Tibial nerve (tissue), 4 donors: Measurements from ENCODE around the gene ANKRD11. TPM values are rescaled to one million over a fixed set of nuclear protein-coding genes. Genes with fewer than 3 reads are reported as not detected.

Source experiments
- DNase-seq, 2 donors: peaks; one replicate each; pipeline ENCODE4 v3.0.0-alpha.2; 2019; ENCODE audit warnings: low spot score in 2 of 2
- H3K27ac ChIP-seq, 4 donors: fragments of 200-600 bp; sonication (generic) in 3 of 4; one replicate each; pipeline ENCODE4 v1.5.1; 2017 to 2019; ENCODE audit warnings: mild to moderate bottlenecking in 1 of 4
- H3K27me3 ChIP-seq, 2 donors: fragments of 200-600 bp; sonication (generic) in 1 of 2; one replicate each; pipeline versions ENCODE4 v1.5.1 to v1.6.0; 2017 to 2019
- H3K36me3 ChIP-seq, 3 donors: fragments of 200-600 bp; sonication (generic); one replicate each; pipeline ENCODE4 v1.5.1; 2018 to 2019
- H3K4me1 ChIP-seq, 4 donors: fragments of 200-600 bp; sonication (generic) in 3 of 4; one replicate each; pipeline ENCODE4 v1.5.1; 2017 to 2019
- H3K4me3 ChIP-seq, 4 donors: fragments of 200-600 bp; sonication (generic) in 3 of 4; one replicate each; pipeline ENCODE4 v1.5.1; 2017 to 2019; ENCODE audit warnings: mild to moderate bottlenecking in 1 of 4, moderate library complexity in 1 of 4
- H3K9me3 ChIP-seq, 4 donors: fragments of 200-600 bp; sonication (generic) in 3 of 4; one replicate each; pipeline ENCODE4 v1.5.1; 2017 to 2019
- EP300 ChIP-seq, 2 donors: sonication (generic); formaldehyde crosslinking; IDR thresholded peaks; one replicate each; pipeline ENCODE4 v1.6.1; 2017; ENCODE audit warnings: antibody characterized with exemption in 2 of 2, mild to moderate bottlenecking in 1 of 2
- POLR2A ChIP-seq, 2 donors: fragments of 450-650 bp; IDR thresholded peaks; one replicate each; pipeline ENCODE4 v1.6.1; 2017; ENCODE audit warnings: antibody characterized with exemption in 2 of 2, mild to moderate bottlenecking in 2 of 2, moderate library complexity in 2 of 2
- whole genome bisulfite sequencing, 2 donors: methylation state at CpG; one replicate each; pipeline ENCODE4 v1.1.5; 2018; 5-methylcytosine and 5-hydroxymethylcytosine counted together
- total RNA-seq, 4 donors: library from RNA; depleted of rRNA; stranded (reverse); fragments of >200 nt; gene quantifications; one replicate each; pipeline ENCODE4 v1.1.0, GENCODE V29; 2016
- TF ChIP-seq, protein P1 (sequence below), 5 experiments: fragments of 200-600 bp in 3 of 5; fragments of 450-650 bp in 2 of 5; sonication (generic) in 3 of 5; IDR thresholded peaks; one replicate each; pipeline ENCODE4 v1.5.1; 2016 to 2019; ENCODE audit warnings: antibody characterized with exemption in 5 of 5, mild to moderate bottlenecking in 3 of 5, moderate library complexity in 2 of 5

The ANKRD11 gene
- total RNA-seq, 4 donors from 2014 or later, result 104 to 177 (median 112) TPM

- 88 to 93% methylated on average over 16 to 17 of the region's 17 CpGs for WGBS, 2 donors
- Histone ChIP-seq H3K27me3 (no peaks in the 10 kb centered on the region), H3K36me3 (peaks cover 0 to 24% (median 0%) of the 10 kb centered on the region in 3 donors), H3K4me3 (no peak overlapping the region), H3K27ac (peak overlapping the region in 1 of 4 donors; percentile 38), H3K4me1 (peaks cover 0 to 84% (median 32%) of the 10 kb centered on the region in 4 donors), H3K9me3 (no peaks in the 10 kb centered on the region)
- DNase-seq, result no peak
- TF ChIP-seq EP300 (IDR thresholded peaks at IDR 0.05) (no peak), POLR2A (IDR thresholded peaks at IDR 0.05) (no peak)
- TF ChIP-seq, protein P1, sequence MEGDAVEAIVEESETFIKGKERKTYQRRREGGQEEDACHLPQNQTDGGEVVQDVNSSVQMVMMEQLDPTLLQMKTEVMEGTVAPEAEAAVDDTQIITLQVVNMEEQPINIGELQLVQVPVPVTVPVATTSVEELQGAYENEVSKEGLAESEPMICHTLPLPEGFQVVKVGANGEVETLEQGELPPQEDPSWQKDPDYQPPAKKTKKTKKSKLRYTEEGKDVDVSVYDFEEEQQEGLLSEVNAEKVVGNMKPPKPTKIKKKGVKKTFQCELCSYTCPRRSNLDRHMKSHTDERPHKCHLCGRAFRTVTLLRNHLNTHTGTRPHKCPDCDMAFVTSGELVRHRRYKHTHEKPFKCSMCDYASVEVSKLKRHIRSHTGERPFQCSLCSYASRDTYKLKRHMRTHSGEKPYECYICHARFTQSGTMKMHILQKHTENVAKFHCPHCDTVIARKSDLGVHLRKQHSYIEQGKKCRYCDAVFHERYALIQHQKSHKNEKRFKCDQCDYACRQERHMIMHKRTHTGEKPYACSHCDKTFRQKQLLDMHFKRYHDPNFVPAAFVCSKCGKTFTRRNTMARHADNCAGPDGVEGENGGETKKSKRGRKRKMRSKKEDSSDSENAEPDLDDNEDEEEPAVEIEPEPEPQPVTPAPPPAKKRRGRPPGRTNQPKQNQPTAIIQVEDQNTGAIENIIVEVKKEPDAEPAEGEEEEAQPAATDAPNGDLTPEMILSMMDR (IDR thresholded peaks at IDR 0.05), result no peak
Observed at GRCh38 chr16:89298623-89299225, 191.6 kb downstream of the ANKRD11 start.

GRCh38 chr16:89297910-89298545, 192.3 kb downstream of the ANKRD11 start:
- Histone ChIP-seq H3K9me3 (no peaks in the 10 kb centered on the region), H3K27me3 (no peaks in the 10 kb centered on the region), H3K4me3 (no peak overlapping the region), H3K4me1 (peaks cover 0 to 88% (median 32%) of the 10 kb centered on the region in 4 donors), H3K27ac (peak overlapping the region in 1 of 4 donors; percentile 66), H3K36me3 (peaks cover 0 to 17% (median 0%) of the 10 kb centered on the region in 3 donors)
- no peak for TF ChIP-seq EP300 (IDR thresholded peaks at IDR 0.05)
- DNase-seq, result no peak
- 82% methylated on average over 13 of the region's 17 CpGs for WGBS, 2 donors

DNA sequence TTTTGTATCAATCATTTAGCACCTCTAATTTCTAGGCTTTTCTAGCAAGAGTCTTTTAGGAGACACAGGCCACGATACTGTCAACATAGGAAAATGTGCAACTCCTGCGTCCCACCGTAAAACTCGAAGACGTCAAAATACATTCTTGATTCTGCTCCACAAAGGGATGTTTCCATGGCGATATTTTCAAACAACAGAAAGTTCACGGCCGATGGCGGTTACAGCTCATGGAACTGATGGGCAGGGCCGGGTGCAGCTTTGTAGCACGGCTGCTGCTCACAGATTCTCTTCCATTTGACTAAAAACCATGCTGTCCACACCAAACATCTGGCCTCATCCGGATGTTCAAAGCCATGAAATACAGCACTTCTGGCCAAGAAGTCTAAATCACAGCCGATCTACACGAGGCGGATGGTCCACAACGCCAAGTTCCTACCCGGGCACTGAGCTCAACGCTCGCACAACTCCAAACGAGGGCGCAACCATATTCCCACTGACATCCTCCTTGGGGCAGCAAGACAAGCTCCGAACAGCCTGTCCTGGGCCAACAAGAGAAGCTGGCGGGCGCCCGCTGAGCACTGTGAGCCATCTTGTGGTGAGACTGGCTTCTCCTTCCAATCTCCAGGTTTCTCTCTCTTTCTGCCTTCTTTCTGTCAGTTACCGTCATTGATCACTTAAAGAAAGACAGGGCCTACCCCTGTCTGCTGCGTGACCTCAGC, 193.0 kb downstream of the ANKRD11 start:
- no peaks in the 10 kb centered on the region for H3K27me3 ChIP-seq
- H3K36me3 ChIP-seq, result peaks cover 0 to 13% (median 0%) of the 10 kb centered on the region in 3 donors
- TF ChIP-seq, protein P1 (IDR thresholded peaks at IDR 0.05), result no peak
- TF ChIP-seq EP300 (IDR thresholded peaks at IDR 0.05), result peak in 1 of 2 donors; percentile 12
- H3K4me1 ChIP-seq, result peaks cover 0 to 86% (median 32%) of the 10 kb centered on the region in 4 donors
- H3K9me3 ChIP-seq, result no peaks in the 10 kb centered on the region
- 70 to 71% methylated on average over 27 of the region's 27 CpGs for WGBS, 2 donors
- no peak for DNase-seq
- no peak overlapping the region for H3K4me3 ChIP-seq
- H3K27ac ChIP-seq, result peak overlapping the region in 1 of 4 donors; percentile 66

GRCh38 chr16:89295915-89296314, 194.4 kb downstream of the ANKRD11 start:
- H3K27ac ChIP-seq, result peak overlapping the region in 1 of 4 donors; percentile 66
- WGBS, 2 donors, result 78 to 83% methylated on average over 6 of the region's 6 CpGs
- DNase-seq, result no peak
- H3K9me3 ChIP-seq, result no peaks in the 10 kb centered on the region
- H3K36me3 ChIP-seq, result peaks cover 0 to 16% (median 0%) of the 10 kb centered on the region in 3 donors
- no peak overlapping the region for H3K4me3 ChIP-seq
- H3K4me1 ChIP-seq, result peaks cover 0 to 72% (median 20%) of the 10 kb centered on the region in 4 donors
- no peaks in the 10 kb centered on the region for H3K27me3 ChIP-seq
- TF ChIP-seq, protein P1 (IDR thresholded peaks at IDR 0.05), result no peak
- TF ChIP-seq POLR2A (IDR thresholded peaks at IDR 0.05) (no peak), EP300 (IDR thresholded peaks at IDR 0.05) (no peak)

- Histone ChIP-seq H3K4me1 (peaks cover 0 to 66% (median 15%) of the 10 kb centered on the region in 4 donors), H3K9me3 (no peaks in the 10 kb centered on the region), H3K4me3 (no peak overlapping the region), H3K36me3 (peaks cover 0 to 18% (median 0%) of the 10 kb centered on the region in 3 donors), H3K27me3 (no peaks in the 10 kb centered on the region), H3K27ac (no peak overlapping the region)
- no peak for DNase-seq
- WGBS, 2 donors, result 83 to 87% methylated on average over 22 of the region's 24 CpGs
- TF ChIP-seq POLR2A (IDR thresholded peaks at IDR 0.05), result no peak
- TF ChIP-seq, protein P1 (IDR thresholded peaks at IDR 0.05), result no peak
- no peak for TF ChIP-seq EP300 (IDR thresholded peaks at IDR 0.05)
Observed at GRCh38 chr16:89295071-89295900, 195.1 kb downstream of the ANKRD11 start.
